Lung (tissue), 12 donors: Measurements from ENCODE around the gene PODNL1. TPM values are rescaled to one million over a fixed set of nuclear protein-coding genes. Genes with fewer than 3 reads are reported as not detected.

Experiments used
- ATAC-seq: fragments of 200-7000 bp; cut with Tn5 transposase; one replicate; pipeline ENCODE4 v1.9.1; 2020; ENCODE audit warnings: moderate number of reproducible peaks; ENCODE audit not compliant: insufficient read depth, low FRiP score
- DNase-seq, 3 donors: peaks; one replicate each; pipeline ENCODE4 v3.0.0-alpha.2; 2013 to 2017
- H3K27ac ChIP-seq, 2 donors: one replicate each; pipeline ENCODE4 v1.5.1; 2013; ENCODE audit warnings: mild to moderate bottlenecking in 2 of 2, moderate library complexity in 2 of 2, control low read depth in 1 of 2, inconsistent platforms in 1 of 2, low read depth in 1 of 2, low read length in 1 of 2
- H3K27me3 ChIP-seq, 3 donors: one replicate each; pipeline ENCODE4 v1.5.1; 2013; ENCODE audit warnings: low read length in 2 of 3; ENCODE audit not compliant: control insufficient read depth in 3 of 3, insufficient read depth in 3 of 3
- H3K36me3 ChIP-seq, 4 donors: one replicate each; pipeline ENCODE4 v1.5.1; 2013; ENCODE audit warnings: low read length in 4 of 4, mild to moderate bottlenecking in 1 of 4, moderate library complexity in 1 of 4; ENCODE audit not compliant: control insufficient read depth in 4 of 4, insufficient read depth in 4 of 4
- H3K4me1 ChIP-seq, 5 donors: one replicate each; pipeline ENCODE4 v1.5.1; 2013; ENCODE audit warnings: low read length in 5 of 5, mild to moderate bottlenecking in 2 of 5, moderate library complexity in 1 of 5; ENCODE audit not compliant: control insufficient read depth in 5 of 5, insufficient read depth in 5 of 5
- H3K4me3 ChIP-seq: one replicate; pipeline ENCODE4 v1.5.1; 2013; ENCODE audit warnings: mild to moderate bottlenecking, control low read depth, moderate library complexity
- H3K9ac ChIP-seq, 2 donors: one replicate each; pipeline ENCODE4 v1.5.1; 2013; ENCODE audit warnings: low read length in 2 of 2, control low read depth in 1 of 2; ENCODE audit not compliant: insufficient read depth in 1 of 2
- H3K9me3 ChIP-seq, 4 donors: one replicate each; pipeline ENCODE4 v1.5.1; 2013; ENCODE audit warnings: low read length in 3 of 4, mild to moderate bottlenecking in 1 of 4, moderate library complexity in 1 of 4; ENCODE audit not compliant: control insufficient read depth in 4 of 4, insufficient read depth in 3 of 4
- CTCF ChIP-seq: IDR thresholded peaks from 2 replicates; pipeline ENCODE4 v1.5.1; 2012; ENCODE audit warnings: mild to moderate bottlenecking; ENCODE audit errors: control extremely low read depth, extremely low read depth
- WGBS, 2 donors: extraction: QIAGEN DNeasy Blood & Tissue Kit; methylation state at CpG; one replicate each; pipeline ENCODE4 v1.1.7; 2013; 5-methylcytosine and 5-hydroxymethylcytosine counted together
- polyA plus RNA-seq, 2 donors: library from polyadenylated mRNA; stranded (reverse); fragments of 200-250 nt; gene quantifications; one replicate each; pipeline ENCODE4 v1.2.1, GENCODE V29; 2013
- total RNA-seq, 2 donors: library from RNA; depleted of rRNA in 1 of 2; stranded (reverse); fragments of >200 nt in 1 of 2; gene quantifications; one replicate each; pipeline ENCODE4 v1.2.1, GENCODE V29; 2014 to 2021
- donor health status: control.
- donor health status: control.
- donor health status: Bipolar disorder and iron deficiency.
- donor health status: healthy.
- donor health status: DM: yes; HTN: yes; CAD: no.

PODNL1 gene
- total and polyA plus RNA-seq, 4 donors: 0.55 to 6.4 (median 0.92) TPM

DNA sequence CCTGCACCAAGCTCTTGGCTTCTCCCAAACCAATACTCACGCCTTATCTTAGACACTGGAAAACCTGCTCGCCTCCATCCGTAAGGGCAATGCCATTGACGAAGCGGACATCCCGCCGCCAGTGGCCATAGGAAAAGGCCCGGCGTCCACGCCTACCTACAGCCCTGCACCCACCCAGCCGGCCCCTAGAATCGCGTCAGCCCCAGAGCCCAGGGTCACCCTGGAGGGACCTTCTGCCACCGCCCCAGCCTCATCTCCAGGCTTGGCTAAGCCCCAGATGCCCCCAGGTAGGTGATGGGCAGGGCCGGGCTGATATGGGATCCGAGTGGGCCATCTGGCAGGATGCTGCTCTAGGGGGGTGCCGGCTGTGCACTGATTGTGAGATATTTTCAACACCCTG lies 24.9 kb downstream of the PODNL1 start:
- Histone ChIP-seq H3K9ac (no peak overlapping the region), H3K27me3 (no peaks in the 10 kb centered on the region), H3K4me1 (no peaks in the 10 kb centered on the region), H3K36me3 (peaks cover 3 to 35% (median 7%) of the 10 kb centered on the region in 4 donors), H3K9me3 (no peaks in the 10 kb centered on the region), H3K4me3 (no peak overlapping the region), H3K27ac (no peak overlapping the region)
- no peak for DNase-seq
- TF ChIP-seq CTCF: no peak
- no peak for ATAC-seq
- WGBS, 2 donors: 96 to 97% methylated on average over 17 of the region's 17 CpGs

GRCh38 chr19:13909430-13909829 lies 28.8 kb downstream of the PODNL1 start:
- no peak overlapping the region for H3K27ac ChIP-seq
- no peak overlapping the region for H3K4me3 ChIP-seq
- ATAC-seq (no peak), DNase-seq (no peak)
- TF ChIP-seq CTCF: no peak
- H3K4me1 ChIP-seq: peaks cover 0 to 11% (median 3%) of the 10 kb centered on the region in 5 donors
- no peaks in the 10 kb centered on the region for H3K27me3 ChIP-seq
- no peaks in the 10 kb centered on the region for H3K9me3 ChIP-seq
- peaks cover 0 to 23% (median 5%) of the 10 kb centered on the region in 4 donors for H3K36me3 ChIP-seq
- WGBS, 2 donors: 98 to 100% methylated on average over 2 of the region's 2 CpGs
- no peak overlapping the region for H3K9ac ChIP-seq

DNA sequence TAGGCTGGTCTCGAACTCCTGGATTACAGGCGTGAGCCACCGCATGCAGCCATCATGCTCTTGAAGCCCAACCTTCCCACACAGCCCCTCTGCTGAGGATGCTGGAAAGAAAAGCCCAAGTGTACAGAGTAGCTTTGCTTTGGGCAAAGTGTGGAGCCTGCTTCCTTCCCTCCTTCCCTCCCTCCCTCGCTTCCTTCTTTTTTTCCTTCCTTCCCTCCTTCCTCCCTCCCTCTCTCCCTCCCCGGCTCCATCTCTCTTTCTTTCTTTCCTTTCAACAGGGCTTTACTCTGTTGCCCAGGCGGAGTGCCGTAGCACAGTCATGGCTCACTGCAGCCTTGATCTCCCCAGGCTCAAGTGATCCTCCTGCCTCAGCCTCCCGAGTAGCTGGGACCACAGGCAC lies 29.5 kb downstream of the PODNL1 start:
- Histone ChIP-seq H3K36me3 (peaks cover 0 to 23% (median 5%) of the 10 kb centered on the region in 4 donors), H3K27ac (no peak overlapping the region), H3K27me3 (no peaks in the 10 kb centered on the region), H3K4me1 (peaks cover 0 to 11% (median 3%) of the 10 kb centered on the region in 5 donors), H3K9me3 (no peaks in the 10 kb centered on the region), H3K4me3 (no peak overlapping the region), H3K9ac (no peak overlapping the region)
- WGBS, 2 donors: 89 to 93% methylated on average over 8 of the region's 8 CpGs
- no peak for TF ChIP-seq CTCF
- DNase-seq (no peak), ATAC-seq (no peak)

- H3K27ac ChIP-seq: peak overlapping the region in 1 of 2 donors; percentile 10
Observed at GRCh38 chr19:13906910-13907309, 31.3 kb downstream of the PODNL1 start.

More at GRCh38 chr19:13906910-13907309, 31.3 kb downstream of the PODNL1 start:
- DNase-seq (no peak), ATAC-seq (no peak)
- Histone ChIP-seq H3K9me3 (no peaks in the 10 kb centered on the region), H3K4me1 (peaks cover 0 to 11% (median 3%) of the 10 kb centered on the region in 5 donors), H3K9ac (no peak overlapping the region), H3K27me3 (no peaks in the 10 kb centered on the region), H3K4me3 (peak overlapping the region; percentile 97), H3K36me3 (peaks cover 0 to 8% (median 0%) of the 10 kb centered on the region in 4 donors)
- WGBS, 2 donors: 92 to 97% methylated on average over 5 of the region's 5 CpGs
- TF ChIP-seq CTCF: no peak
